Activated naive CD8-positive, alpha-beta T cell treated with anti-CD3 and anti-CD28 coated beads, Interleukin-2, amount 10 ng/mL, durations not matched to agents 7 days and 5 days (primary cell): ENCODE measurements around the gene ZNF500. TPM values are rescaled to one million over a fixed set of nuclear protein-coding genes. Genes with fewer than 3 reads are reported as not detected.
A peak's percentile ranks its signal among the peaks of the same experiment; 100 is the strongest.

Experiments used
- ATAC-seq: fragments of 150-1000 bp; cut with Tn5 transposase; one replicate; pipeline ENCODE4 v1.10.0; 2021; ENCODE audit warnings: low read depth, moderate library complexity
- POLR2A ChIA-PET: fragments of 350-600 bp; sonication (Branson Sonifier 250); formaldehyde crosslinking; loops from one replicate; lab custom pipeline; 2021; ENCODE audit warnings: antibody characterized with exemption; lab: Charles Lee
- DNase-seq: peaks from one replicate; pipeline ENCODE4 v3.0.0; 2021
- H3K27ac Mint-ChIP-seq: one replicate; pipeline ENCODE4 v1.8.0; 2022; ENCODE audit warnings: mild to moderate bottlenecking, mixed read lengths
- H3K27me3 Mint-ChIP-seq: one replicate; pipeline ENCODE4 v1.8.0; 2022; ENCODE audit warnings: mild to moderate bottlenecking, moderate library complexity, mixed read lengths
- H3K36me3 Mint-ChIP-seq: one replicate; pipeline ENCODE4 v1.8.0; 2021; ENCODE audit warnings: mild to moderate bottlenecking, mixed read lengths
- H3K4me1 Mint-ChIP-seq: one replicate; pipeline ENCODE4 v1.8.0; 2021; ENCODE audit warnings: mixed read lengths
- H3K4me3 Mint-ChIP-seq: one replicate; pipeline ENCODE4 v1.8.0; 2022; ENCODE audit warnings: mild to moderate bottlenecking, moderate library complexity, mixed read lengths
- H3K9me3 Mint-ChIP-seq: one replicate; pipeline ENCODE4 v1.8.0; 2021; ENCODE audit warnings: mixed read lengths
- total RNA-seq, 2 experiments: library from RNA; stranded (reverse); gene quantifications; one replicate each; pipeline ENCODE4 v1.2.3, GENCODE V29; 2021

ZNF500 gene
- total RNA-seq, 2 experiments from 2014 or later: 22.5 to 23.8 TPM

GRCh38 chr16:4723071-4723767, 43.7 kb downstream of the ZNF500 start:
- ATAC-seq (no peak), DNase-seq (no peak)
- Mint-ChIP-seq H3K36me3 (no peaks in the 10 kb centered on the region), H3K27me3 (no peaks in the 10 kb centered on the region), H3K4me1 (peaks cover 2% of the 10 kb centered on the region), H3K27ac (no peak overlapping the region), H3K9me3 (no peaks in the 10 kb centered on the region), H3K4me3 (no peak overlapping the region)
- POLR2A ChIA-PET: interaction anchor here (0.6 to 0.8 kb wide), 2 partner anchors 12 to 26 kb away, joined by 3 to 5 read pairs; partner anchors contain the start of gene DNAAF8

GRCh38 chr16:4718466-4718865, 48.5 kb downstream of the ZNF500 start:
- DNase-seq: no peak
- H3K27me3 Mint-ChIP-seq: no peaks in the 10 kb centered on the region
- H3K27ac Mint-ChIP-seq: no peak overlapping the region
- H3K9me3 Mint-ChIP-seq: no peaks in the 10 kb centered on the region
- peaks cover 3% of the 10 kb centered on the region for H3K36me3 Mint-ChIP-seq
- POLR2A ChIA-PET: interaction anchor here (3.0 kb wide), 1 partner anchor 16 kb away, joined by 8 read pairs; the partner anchor contains the start of genes ANKS3 and DNAAF8
- peaks cover 2% of the 10 kb centered on the region for H3K4me1 Mint-ChIP-seq
- no peak overlapping the region for H3K4me3 Mint-ChIP-seq
- ATAC-seq: no peak

GRCh38 chr16:4714996-4715395, 52.0 kb downstream of the ZNF500 start:
- H3K9me3 Mint-ChIP-seq: no peaks in the 10 kb centered on the region
- no peak overlapping the region for H3K4me3 Mint-ChIP-seq
- POLR2A ChIA-PET: no interaction called here
- no peak for ATAC-seq
- no peaks in the 10 kb centered on the region for H3K4me1 Mint-ChIP-seq
- H3K36me3 Mint-ChIP-seq: peaks cover 4% of the 10 kb centered on the region
- no peak overlapping the region for H3K27ac Mint-ChIP-seq
- DNase-seq: no peak
- H3K27me3 Mint-ChIP-seq: no peaks in the 10 kb centered on the region

GRCh38 chr16:4713663-4714501, 53.1 kb downstream of the ZNF500 start:
- H3K27me3 Mint-ChIP-seq: no peaks in the 10 kb centered on the region
- POLR2A ChIA-PET: no interaction called here
- no peak for ATAC-seq

GRCh38 chr16:4709481-4709880, 57.5 kb downstream of the ZNF500 start:
- Mint-ChIP-seq H3K27ac (no peak overlapping the region), H3K4me3 (no peak overlapping the region), H3K9me3 (no peaks in the 10 kb centered on the region), H3K27me3 (no peaks in the 10 kb centered on the region), H3K4me1 (no peaks in the 10 kb centered on the region), H3K36me3 (peaks cover 12% of the 10 kb centered on the region)
- DNase-seq (no peak), ATAC-seq (no peak)
- POLR2A ChIA-PET: interaction anchor here (0.6 kb wide), 1 partner anchor 24 kb away, joined by 3 read pairs; no protein-coding TSS in a partner anchor

More at GRCh38 chr16:4713663-4714501, 53.1 kb downstream of the ZNF500 start:
- no peak for DNase-seq
- Mint-ChIP-seq H3K9me3 (no peaks in the 10 kb centered on the region), H3K4me3 (no peak overlapping the region), H3K27ac (no peak overlapping the region), H3K4me1 (no peaks in the 10 kb centered on the region), H3K36me3 (peaks cover 9% of the 10 kb centered on the region)

GRCh38 chr16:4706871-4707270, 60.1 kb downstream of the ZNF500 start:
- Mint-ChIP-seq H3K36me3 (peaks cover 12% of the 10 kb centered on the region), H3K27me3 (no peaks in the 10 kb centered on the region), H3K9me3 (no peaks in the 10 kb centered on the region), H3K4me3 (no peak overlapping the region), H3K4me1 (peaks cover 9% of the 10 kb centered on the region), H3K27ac (no peak overlapping the region)
- DNase-seq (no peak), ATAC-seq (no peak)
- POLR2A ChIA-PET: interaction anchor here (1.0 to 1.1 kb wide), 2 partner anchors 11 to 28 kb away, joined by 4 to 5 read pairs; partner anchors contain the start of gene DNAAF8

- no peak for ATAC-seq
- no peak overlapping the region for H3K27ac Mint-ChIP-seq
- DNase-seq: no peak
- no peak overlapping the region for H3K4me3 Mint-ChIP-seq
- peaks cover 19% of the 10 kb centered on the region for H3K4me1 Mint-ChIP-seq
- H3K27me3 Mint-ChIP-seq: no peaks in the 10 kb centered on the region
- no peaks in the 10 kb centered on the region for H3K9me3 Mint-ChIP-seq
- POLR2A ChIA-PET: interaction anchor here (2.5 kb wide), 1 partner anchor 11 kb away, joined by 12 read pairs; the partner anchor contains the start of gene NUDT16L1
- peaks cover 10% of the 10 kb centered on the region for H3K36me3 Mint-ChIP-seq
Observed at GRCh38 chr16:4704913-4705312, 62.0 kb downstream of the ZNF500 start.

GRCh38 chr16:4704491-4704890, 62.5 kb downstream of the ZNF500 start:
- H3K27ac Mint-ChIP-seq: peak overlapping the region; percentile 58
- no peaks in the 10 kb centered on the region for H3K9me3 Mint-ChIP-seq
- H3K4me1 Mint-ChIP-seq: peaks cover 23% of the 10 kb centered on the region
- peaks cover 11% of the 10 kb centered on the region for H3K36me3 Mint-ChIP-seq
- no peak overlapping the region for H3K4me3 Mint-ChIP-seq
- no peak for ATAC-seq
- DNase-seq: no peak
- POLR2A ChIA-PET: interaction anchor here (1.4 to 2.5 kb wide), 2 partner anchors 10 to 30 kb away, joined by 4 to 12 read pairs; partner anchors contain the start of genes DNAAF8 and NUDT16L1
- no peaks in the 10 kb centered on the region for H3K27me3 Mint-ChIP-seq

- POLR2A ChIA-PET: interaction anchor here (1.4 to 2.5 kb wide), 2 partner anchors 10 to 31 kb away, joined by 4 to 12 read pairs; partner anchors contain the start of genes DNAAF8 and NUDT16L1
- no peak overlapping the region for H3K4me3 Mint-ChIP-seq
- ATAC-seq (no peak), DNase-seq (no peak)
- H3K27me3 Mint-ChIP-seq: no peaks in the 10 kb centered on the region
- no peak overlapping the region for H3K27ac Mint-ChIP-seq
- peaks cover 13% of the 10 kb centered on the region for H3K36me3 Mint-ChIP-seq
- no peaks in the 10 kb centered on the region for H3K9me3 Mint-ChIP-seq
- H3K4me1 Mint-ChIP-seq: peaks cover 26% of the 10 kb centered on the region
Observed at GRCh38 chr16:4703906-4704305, 63.1 kb downstream of the ZNF500 start.

GRCh38 chr16:4702466-4702808, 64.5 kb downstream of the ZNF500 start:
- POLR2A ChIA-PET: interaction anchor here (1.0 kb wide), 1 partner anchor 14 kb away, joined by 3 read pairs; no protein-coding TSS in a partner anchor
- Mint-ChIP-seq H3K4me1 (peaks cover 26% of the 10 kb centered on the region), H3K27me3 (no peaks in the 10 kb centered on the region)

GRCh38 chr16:4701791-4702465, 65.0 kb downstream of the ZNF500 start:
- Mint-ChIP-seq H3K36me3 (peaks cover 12% of the 10 kb centered on the region), H3K27me3 (no peaks in the 10 kb centered on the region), H3K9me3 (no peaks in the 10 kb centered on the region), H3K27ac (no peak overlapping the region), H3K4me3 (no peak overlapping the region), H3K4me1 (peaks cover 26% of the 10 kb centered on the region)
- POLR2A ChIA-PET: interaction anchor here (1.0 kb wide), 1 partner anchor 14 kb away, joined by 3 read pairs; no protein-coding TSS in a partner anchor
- ATAC-seq (no peak), DNase-seq (no peak)

More at GRCh38 chr16:4702466-4702808, 64.5 kb downstream of the ZNF500 start:
- Mint-ChIP-seq H3K27ac (no peak overlapping the region), H3K36me3 (peaks cover 13% of the 10 kb centered on the region), H3K9me3 (no peaks in the 10 kb centered on the region), H3K4me3 (no peak overlapping the region)
- ATAC-seq: no peak
- no peak for DNase-seq

- Mint-ChIP-seq H3K4me1 (peaks cover 26% of the 10 kb centered on the region), H3K27me3 (no peaks in the 10 kb centered on the region), H3K9me3 (no peaks in the 10 kb centered on the region), H3K36me3 (peaks cover 8% of the 10 kb centered on the region), H3K27ac (no peak overlapping the region), H3K4me3 (no peak overlapping the region)
- POLR2A ChIA-PET: interaction anchor here (1.0 to 1.8 kb wide), 2 partner anchors 33 to 84 kb away, joined by 4 to 7 read pairs; partner anchors contain the start of genes ANKS3 and DNAAF8
- DNase-seq (no peak), ATAC-seq (no peak)
Observed at GRCh38 chr16:4700997-4701743, 65.8 kb downstream of the ZNF500 start.
